ES-I3 (cell line): ENCODE measurements around the gene ADAMTS6.
"Not testable (repeated sequence)": the region's sequence is repeated elsewhere in the genome, so short reads cannot be mapped to it uniquely, and the experiment has no call there.

Source experiments
- H3K36me3 ChIP-seq: 2 replicates; pipeline ENCODE4 v1.6.1; 2013; ENCODE audit warnings: mild to moderate bottlenecking, low read length, control low read depth, moderate library complexity; ENCODE audit not compliant: insufficient read depth
- H3K4me1 ChIP-seq: 2 replicates; pipeline ENCODE4 v1.6.1; 2013; ENCODE audit warnings: mild to moderate bottlenecking, control low read depth, low read length; ENCODE audit not compliant: insufficient read depth
- H3K9ac ChIP-seq: 2 replicates; pipeline ENCODE4 v1.6.1; 2013; ENCODE audit warnings: low read depth, mild to moderate bottlenecking, low read length, moderate library complexity
- H3K9me3 ChIP-seq: 2 replicates; pipeline ENCODE4 v1.6.1; 2013; ENCODE audit warnings: mild to moderate bottlenecking, low read length, moderate library complexity; ENCODE audit not compliant: control insufficient read depth, insufficient read depth

Gene ADAMTS6

GRCh38 chr5:65364907-65365306, 116.8 kb downstream of the ADAMTS6 start:
- Histone ChIP-seq H3K9me3 (no peaks in the 10 kb centered on the region), H3K36me3 (no peaks in the 10 kb centered on the region), H3K4me1 (peaks cover 9% of the 10 kb centered on the region), H3K9ac (no peak overlapping the region; the same call in 1 of the 2 replicates)

GRCh38 chr5:65363499-65363898, 118.2 kb downstream of the ADAMTS6 start:
- H3K36me3 ChIP-seq: no peaks in the 10 kb centered on the region
- H3K4me1 ChIP-seq: peaks cover 9% of the 10 kb centered on the region
- no peaks in the 10 kb centered on the region for H3K9me3 ChIP-seq
- no peak overlapping the region for H3K9ac ChIP-seq

GRCh38 chr5:65359981-65360380, 121.7 kb downstream of the ADAMTS6 start:
- H3K4me1 ChIP-seq: peaks cover 9% of the 10 kb centered on the region
- no peak overlapping the region for H3K9ac ChIP-seq
- no peaks in the 10 kb centered on the region for H3K36me3 ChIP-seq
- H3K9me3 ChIP-seq: no peaks in the 10 kb centered on the region

- no peaks in the 10 kb centered on the region for H3K36me3 ChIP-seq
- H3K9ac ChIP-seq: no peak overlapping the region
- no peaks in the 10 kb centered on the region for H3K9me3 ChIP-seq
- H3K4me1 ChIP-seq: peaks cover 9% of the 10 kb centered on the region
Observed at GRCh38 chr5:65359569-65359968, 122.2 kb downstream of the ADAMTS6 start.

GRCh38 chr5:65356274-65356673, 125.4 kb downstream of the ADAMTS6 start:
- Histone ChIP-seq H3K9ac (no peak overlapping the region), H3K9me3 (no peaks in the 10 kb centered on the region), H3K4me1 (no peaks in the 10 kb centered on the region), H3K36me3 (no peaks in the 10 kb centered on the region)

- Histone ChIP-seq H3K9me3 (no peaks in the 10 kb centered on the region), H3K36me3 (no peaks in the 10 kb centered on the region), H3K9ac (no peak overlapping the region), H3K4me1 (no peaks in the 10 kb centered on the region)
Observed at GRCh38 chr5:65355301-65355700, 126.4 kb downstream of the ADAMTS6 start.

- peaks cover 2% of the 10 kb centered on the region; the same call in 1 of the 2 replicates for H3K9me3 ChIP-seq
- H3K4me1 ChIP-seq: no peaks in the 10 kb centered on the region
- no peaks in the 10 kb centered on the region for H3K36me3 ChIP-seq
- H3K9ac ChIP-seq: no peak overlapping the region
Observed at GRCh38 chr5:65341835-65342234, 139.9 kb downstream of the ADAMTS6 start.

- Histone ChIP-seq H3K9me3 (peaks cover 2% of the 10 kb centered on the region; the same call in 1 of the 2 replicates), H3K9ac (no peak overlapping the region), H3K36me3 (no peaks in the 10 kb centered on the region), H3K4me1 (no peaks in the 10 kb centered on the region)
Observed at GRCh38 chr5:65338606-65339151, 143.0 kb downstream of the ADAMTS6 start.

GRCh38 chr5:65334077-65334476, 147.6 kb downstream of the ADAMTS6 start:
- Histone ChIP-seq H3K36me3 (no peaks in the 10 kb centered on the region), H3K9me3 (no peaks in the 10 kb centered on the region), H3K9ac (no peak overlapping the region), H3K4me1 (peaks cover 3% of the 10 kb centered on the region; the same call in 1 of the 2 replicates)

- no peaks in the 10 kb centered on the region for H3K9me3 ChIP-seq
- peaks cover 4% of the 10 kb centered on the region; the same call in 1 of the 2 replicates for H3K4me1 ChIP-seq
- H3K36me3 ChIP-seq: no peaks in the 10 kb centered on the region
- no peak overlapping the region for H3K9ac ChIP-seq
Observed at GRCh38 chr5:65332591-65332990, 149.1 kb downstream of the ADAMTS6 start.

- Histone ChIP-seq H3K36me3 (no peaks in the 10 kb centered on the region), H3K9ac (no peak overlapping the region), H3K4me1 (peaks cover 4% of the 10 kb centered on the region; the same call in 1 of the 2 replicates), H3K9me3 (no peaks in the 10 kb centered on the region)
Observed at GRCh38 chr5:65329266-65329665, 152.5 kb downstream of the ADAMTS6 start.

- no peak overlapping the region for H3K9ac ChIP-seq
- no peaks in the 10 kb centered on the region for H3K9me3 ChIP-seq
- H3K36me3 ChIP-seq: no peaks in the 10 kb centered on the region
- H3K4me1 ChIP-seq: peaks cover 4% of the 10 kb centered on the region; the same call in 1 of the 2 replicates
Observed at GRCh38 chr5:65327582-65327981, 154.1 kb downstream of the ADAMTS6 start.

- Histone ChIP-seq H3K9ac (no peak overlapping the region), H3K4me1 (peaks cover 4% of the 10 kb centered on the region; the same call in 1 of the 2 replicates), H3K9me3 (no peaks in the 10 kb centered on the region), H3K36me3 (no peaks in the 10 kb centered on the region)
Observed at GRCh38 chr5:65326922-65327321, 154.8 kb downstream of the ADAMTS6 start.

GRCh38 chr5:65324226-65324625, 157.5 kb downstream of the ADAMTS6 start:
- peaks cover 2% of the 10 kb centered on the region; the same call in 1 of the 2 replicates for H3K4me1 ChIP-seq
- no peaks in the 10 kb centered on the region for H3K9me3 ChIP-seq
- H3K36me3 ChIP-seq: no peaks in the 10 kb centered on the region
- H3K9ac ChIP-seq: no peak overlapping the region

GRCh38 chr5:65320704-65321103, 161.0 kb downstream of the ADAMTS6 start:
- H3K4me1 ChIP-seq, H3K9me3 ChIP-seq, H3K9ac ChIP-seq, H3K36me3 ChIP-seq: not testable (repeated sequence)
